PC-3 (cell line): ENCODE results near the gene ADAMTSL5.

Experiments used
- CTCF ChIP-seq: fragments of 300-600 bp; sonication (generic); conservative IDR thresholded peaks from 2 replicates; pipeline ENCODE4 v1.5.1; 2017; ENCODE audit warnings: antibody characterized with exemption, low read depth, mild to moderate bottlenecking, low read length
- EZH2 ChIP-seq: fragments of 300-600 bp; sonication (generic); IDR thresholded peaks from one replicate; pipeline ENCODE4 v1.6.1; 2017; ENCODE audit warnings: antibody characterized with exemption, mild to moderate bottlenecking, low read length; ENCODE audit not compliant: unreplicated experiment
- EZH2phosphoT487 ChIP-seq: fragments of 300-600 bp; sonication (generic); IDR thresholded peaks from 2 replicates; pipeline ENCODE4 v1.6.1; 2018; ENCODE audit warnings: mild to moderate bottlenecking, antibody characterized with exemption, low read length, borderline replicate concordance

GRCh38 chr19:1456121-1456900, 56.5 kb downstream of the ADAMTSL5 start:
- TF ChIP-seq CTCF = no peak
- no peak for TF ChIP-seq EZH2
- no peak for TF ChIP-seq EZH2phosphoT487
